OCI-LY3 (cell line): Measurements from ENCODE around the gene PLPPR2.
"Not testable (repeated sequence)": the region's sequence is repeated elsewhere in the genome, so short reads cannot be mapped to it uniquely, and the experiment has no call there.

Experiments used
- H2AFZ ChIP-seq: fragments of 200-600, 300-600 bp; shearing (Covaris generic); 2 replicates; pipeline ENCODE4 v1.6.0; 2014; ENCODE audit warnings: antibody characterized with exemption, low read depth, low read length
- H3K27ac ChIP-seq: fragments of 200-600, 300-600 bp; sonication (generic); 2 replicates; pipeline ENCODE4 v1.5.1; 2014; ENCODE audit warnings: mild to moderate bottlenecking, low read length, moderate library complexity, mixed read lengths
- H3K27me3 ChIP-seq: fragments of 200-600, 300-600 bp; sonication (generic); 2 replicates; pipeline ENCODE4 v1.6.1; 2014; ENCODE audit warnings: low read depth, low read length, mixed read lengths
- H3K36me3 ChIP-seq: fragments of 200-600, 300-600 bp; sonication (generic); replicated peaks from 2 replicates; pipeline ENCODE3; 2014; ENCODE audit warnings: low read depth, low read length, mixed read lengths
- H3K4me1 ChIP-seq: fragments of 300-600, 200-600 bp; sonication (generic); 2 replicates; pipeline ENCODE4 v1.6.1; 2014; ENCODE audit warnings: low read length, mixed read lengths
- H3K4me2 ChIP-seq: fragments of 200-600, 300-600 bp; sonication (generic); 2 replicates; pipeline ENCODE4 v1.6.1; 2014; ENCODE audit warnings: low read length, mixed read lengths
- H3K4me3 ChIP-seq: fragments of 300-600, 200-600 bp; sonication (generic); 2 replicates; pipeline ENCODE4 v1.5.1; 2014; ENCODE audit warnings: antibody characterized with exemption, mild to moderate bottlenecking, low read length, moderate library complexity
- H3K79me2 ChIP-seq: fragments of 300-600, 200-600 bp; shearing (Covaris generic); 2 replicates; pipeline ENCODE4 v1.6.1; 2014; ENCODE audit warnings: mild to moderate bottlenecking, low read length, mixed read lengths
- H3K9ac ChIP-seq: fragments of 300-600, 200-600 bp; shearing (Covaris generic); 2 replicates; pipeline ENCODE4 v1.6.0; 2014; ENCODE audit warnings: mild to moderate bottlenecking, low read length, moderate library complexity
- H3K9me3 ChIP-seq: fragments of 200-600, 300-600 bp; shearing (Covaris generic); 2 replicates; pipeline ENCODE4 v1.6.1; 2014; ENCODE audit warnings: low read length, mixed read lengths; ENCODE audit not compliant: insufficient read depth
- H4K20me1 ChIP-seq: fragments of 200-600, 300-600 bp; sonication (generic); 2 replicates; pipeline ENCODE4 v1.6.1; 2016; ENCODE audit warnings: low read length, mixed read lengths; ENCODE audit not compliant: insufficient read depth
- CTCF ChIP-seq: fragments of 200-600, 300-600 bp; sonication (generic); IDR thresholded peaks from 2 replicates; pipeline ENCODE4 v1.5.1; 2014; ENCODE audit warnings: antibody characterized with exemption, low read length, low read depth
- EZH2phosphoT487 ChIP-seq: fragments of 200-600 bp; shearing (Covaris generic); IDR thresholded peaks from 2 replicates; pipeline ENCODE4 v1.6.1; 2018; ENCODE audit warnings: antibody characterized with exemption, mixed run types, low read depth

Gene PLPPR2

DNA sequence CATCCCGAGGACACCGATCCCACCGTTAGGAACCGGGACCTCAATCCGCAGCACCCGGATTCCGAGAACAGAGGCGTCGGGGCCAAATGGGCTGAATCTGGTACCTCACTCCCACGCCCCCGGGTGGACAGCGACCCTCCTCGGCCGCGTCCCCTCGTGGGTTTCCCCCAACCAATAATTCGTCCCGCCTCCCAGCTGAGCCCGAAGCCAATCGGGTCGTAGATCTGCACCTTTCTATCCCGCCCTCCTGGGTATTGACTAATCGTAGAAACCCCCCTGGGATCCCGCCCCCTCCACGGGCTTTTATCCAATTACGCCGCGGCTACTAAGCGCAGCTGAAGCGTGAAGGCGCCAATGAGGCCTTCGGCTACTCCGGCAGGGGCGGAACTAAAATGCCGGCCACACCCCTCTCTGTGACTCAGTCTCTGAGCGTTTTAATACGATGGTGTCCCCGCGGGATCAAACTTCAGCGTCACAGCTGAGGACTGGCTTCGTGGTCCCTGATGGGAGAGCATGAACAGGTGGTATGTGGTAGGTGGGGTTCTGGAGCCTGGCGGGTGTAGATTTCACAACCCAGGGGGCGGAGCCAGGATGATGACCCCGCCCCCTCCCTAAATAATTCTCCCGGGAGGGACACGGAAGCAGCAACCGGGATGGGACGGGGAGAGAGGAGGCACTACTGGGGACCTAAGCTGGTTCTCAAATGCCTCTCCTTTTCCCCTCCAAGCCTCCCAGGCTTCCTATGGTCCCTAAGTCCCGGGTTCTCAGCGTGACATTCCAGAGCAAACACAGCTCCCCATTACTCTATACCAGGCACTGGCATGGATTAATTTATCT, 8.9 kb upstream of the PLPPR2 start, which contains the start of the genes CCDC159 and TMEM205:
CCDC159 (plus strand) TSS at position 416 of the 837 bp plus-strand sequence; CDS start at position 504, 88 bp downstream.
TMEM205 (minus strand) TSS at position 165 of the 837 bp plus-strand sequence. CDS start 649 bp downstream, outside the sequence.
- Histone ChIP-seq H3K9ac (peak within 1 kb of the TSS; percentile 93), H3K4me2 (peak within 1 kb of the TSS; percentile 95), H3K27ac (peak within 1 kb of the TSS; percentile 45), H4K20me1 (no peaks in the 10 kb centered on the region), H3K79me2 (peaks cover 11% of the 10 kb centered on the region), H3K27me3 (no peaks in the 10 kb centered on the region), H3K36me3 (peaks cover 5% of the 10 kb centered on the region), H3K4me3 (peak within 1 kb of the TSS; percentile 90), H3K4me1 (peaks cover 9% of the 10 kb centered on the region), H3K9me3 (0 out of 2 replicates have a peak, but pooled peaks cover 3% of the 10 kb centered on the region), H2AFZ (peak within 1 kb of the TSS; percentile 91)
- no peak for TF ChIP-seq EZH2phosphoT487
- peak; percentile 33 for TF ChIP-seq CTCF

DNA sequence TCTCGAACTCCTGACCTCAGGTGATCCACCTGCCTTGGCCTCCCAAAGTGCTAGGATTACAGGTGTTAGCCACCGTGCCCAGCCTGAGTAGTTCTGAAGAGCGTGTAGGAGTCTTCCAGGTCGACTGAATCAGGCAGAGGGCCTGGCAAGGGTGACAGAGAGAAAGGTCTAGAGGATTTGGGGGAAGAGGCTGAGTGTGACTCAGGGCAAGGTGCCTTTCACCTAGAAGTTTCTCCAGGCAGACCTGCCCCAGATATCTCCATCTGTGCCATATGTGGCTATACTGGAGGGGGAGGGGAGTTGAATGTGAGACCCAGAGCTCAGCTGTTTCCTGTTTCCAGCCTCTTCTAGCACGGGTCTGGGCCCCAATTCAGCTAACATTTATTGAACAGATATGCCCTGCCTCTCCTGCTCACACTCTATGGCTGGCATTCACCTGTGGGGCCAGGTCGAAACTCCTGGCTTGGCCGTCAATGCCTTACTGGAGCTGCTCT, 7.6 kb upstream of the PLPPR2 start:
- 0 out of 2 replicates have a peak, but pooled peaks cover 3% of the 10 kb centered on the region for H3K9me3 ChIP-seq
- no peak overlapping the region for H3K4me3 ChIP-seq
- H3K9ac ChIP-seq: no peak overlapping the region
- H3K27ac ChIP-seq: no peak overlapping the region
- H4K20me1 ChIP-seq: no peaks in the 10 kb centered on the region
- no peak overlapping the region for H2AFZ ChIP-seq
- H3K4me2 ChIP-seq: no peak overlapping the region
- no peak for TF ChIP-seq EZH2phosphoT487
- no peak for TF ChIP-seq CTCF
- H3K79me2 ChIP-seq: peaks cover 11% of the 10 kb centered on the region
- no peaks in the 10 kb centered on the region for H3K36me3 ChIP-seq
- no peaks in the 10 kb centered on the region for H3K27me3 ChIP-seq
- peaks cover 9% of the 10 kb centered on the region for H3K4me1 ChIP-seq

- Histone ChIP-seq H3K9ac (no peak overlapping the region), H3K27me3 (no peaks in the 10 kb centered on the region), H3K4me3 (no peak overlapping the region), H3K36me3 (no peaks in the 10 kb centered on the region), H3K27ac (no peak overlapping the region), H3K4me2 (no peak overlapping the region), H3K79me2 (peaks cover 11% of the 10 kb centered on the region), H3K4me1 (peaks cover 9% of the 10 kb centered on the region), H4K20me1 (no peaks in the 10 kb centered on the region), H2AFZ (no peak overlapping the region), H3K9me3 (0 out of 2 replicates have a peak, but pooled peaks cover 3% of the 10 kb centered on the region)
- TF ChIP-seq CTCF (no peak), EZH2phosphoT487 (no peak)
Observed at GRCh38 chr19:11349171-11349570, 6.1 kb upstream of the PLPPR2 start.

- not testable (repeated sequence) for H3K36me3 ChIP-seq, H3K79me2 ChIP-seq, H3K9me3 ChIP-seq, H3K4me1 ChIP-seq, H3K4me3 ChIP-seq, H3K4me2 ChIP-seq, H3K9ac ChIP-seq, H3K27ac ChIP-seq, H3K27me3 ChIP-seq, H4K20me1 ChIP-seq, H2AFZ ChIP-seq
Observed at GRCh38 chr19:11354102-11354501, 1.1 kb upstream of the PLPPR2 start.
